Activated T-helper 17 cell treated with anti-CD3 and anti-CD28 coated beads, Interleukin-2, amount 50 U/mL, for 72 hours (primary cell): ENCODE data around the gene RPP14. TPM values are rescaled to one million over a fixed set of nuclear protein-coding genes. Genes with fewer than 3 reads are reported as not detected.
"Not testable (repeated sequence)": the region's sequence is repeated elsewhere in the genome, so short reads cannot be mapped to it uniquely, and the experiment has no call there.

Experiments used
- ATAC-seq: fragments of 150-1000 bp; cut with Tn5 transposase; replicated peaks from 2 replicates; pipeline ENCODE4 v1.10.0; 2021; ENCODE audit warnings: mild to moderate bottlenecking, moderate library complexity
- H3K27ac Mint-ChIP-seq: one replicate; pipeline ENCODE4 v1.8.0; 2022; ENCODE audit warnings: mixed read lengths
- H3K27me3 Mint-ChIP-seq: one replicate; pipeline ENCODE4 v1.8.0; 2022; ENCODE audit warnings: mixed read lengths
- H3K36me3 Mint-ChIP-seq: one replicate; pipeline ENCODE4 v1.8.0; 2022; ENCODE audit warnings: low read depth, mild to moderate bottlenecking, mixed read lengths
- H3K4me1 Mint-ChIP-seq: one replicate; pipeline ENCODE4 v1.8.0; 2022; ENCODE audit warnings: mixed read lengths
- H3K4me3 Mint-ChIP-seq: one replicate; pipeline ENCODE4 v1.8.0; 2022; ENCODE audit warnings: mild to moderate bottlenecking, mixed read lengths
- H3K9me3 Mint-ChIP-seq: one replicate; pipeline ENCODE4 v1.8.0; 2022; ENCODE audit warnings: mixed read lengths
- total RNA-seq, 2 donors: library from RNA; stranded (reverse); gene quantifications; one replicate each; pipeline ENCODE4 v1.2.3, GENCODE V29; 2022

Gene RPP14
- total RNA-seq, 2 donors from 2014 or later = 16.1 to 19.1 TPM

DNA sequence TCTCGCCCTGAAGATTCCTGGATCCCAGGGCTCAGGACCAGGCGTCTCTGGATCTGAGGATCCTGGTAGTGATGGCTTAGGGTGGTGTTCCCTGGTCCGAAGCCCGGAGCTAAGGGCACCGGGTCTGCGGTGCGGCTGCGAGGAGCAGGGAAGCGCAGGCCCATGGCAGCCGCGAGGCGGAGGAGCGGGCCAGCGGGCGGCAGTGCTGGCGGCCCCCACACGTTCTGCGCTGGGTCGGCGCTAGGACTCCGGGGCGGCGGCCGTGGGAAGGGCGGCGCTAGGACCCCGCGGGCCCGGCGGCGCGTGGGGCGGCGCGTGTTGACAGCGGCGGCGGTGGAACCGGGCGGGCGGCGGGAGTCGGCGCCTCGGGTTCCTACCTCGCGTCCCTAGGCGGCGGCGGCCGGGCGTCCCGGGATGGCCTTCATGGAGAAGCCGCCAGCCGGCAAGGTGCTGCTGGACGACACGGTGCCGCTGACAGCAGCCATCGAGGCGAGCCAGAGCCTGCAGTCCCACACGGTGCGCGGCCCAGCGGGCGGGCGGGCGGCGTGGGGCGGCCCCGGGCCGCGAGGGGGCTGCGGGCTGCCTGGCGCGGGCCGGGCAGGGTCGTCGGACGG lies 26.6 kb downstream of the RPP14 start, which contains the start of gene PXK:
Gene PXK, plus strand, starts transcription at position 318 of the 614 bp plus-strand sequence. Its CDS starts 97 bp downstream, at position 415.
- Mint-ChIP-seq H3K4me1 (peaks cover 25% of the 10 kb centered on the region), H3K27me3 (no peaks in the 10 kb centered on the region), H3K36me3 (peaks cover 18% of the 10 kb centered on the region), H3K4me3 (peak within 1 kb of the TSS; percentile 99), H3K27ac (peak within 1 kb of the TSS; percentile 96), H3K9me3 (no peaks in the 10 kb centered on the region)
- ATAC-seq = peak; percentile 85

- peaks cover 18% of the 10 kb centered on the region for H3K36me3 Mint-ChIP-seq
- H3K4me1 Mint-ChIP-seq = peaks cover 25% of the 10 kb centered on the region
Measured at GRCh38 chr3:58333206-58334012, 27.4 kb downstream of the RPP14 start.

DNA sequence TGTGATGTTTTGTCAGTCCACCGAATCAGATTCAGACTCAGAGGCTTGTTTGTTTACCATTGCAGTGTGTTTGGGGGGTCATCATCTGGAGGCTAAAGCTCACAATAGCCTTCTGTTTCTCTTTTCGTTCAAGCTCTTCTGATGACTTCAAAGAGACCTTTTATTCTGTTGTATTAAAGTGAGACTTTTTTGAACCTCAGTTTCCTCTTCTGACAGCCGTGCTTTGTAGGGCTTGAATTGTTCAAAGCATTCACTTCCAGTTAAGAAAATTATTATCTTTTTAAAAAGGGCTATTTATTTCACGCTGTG lies 27.9 kb downstream of the RPP14 start:
- peaks cover 22% of the 10 kb centered on the region for H3K36me3 Mint-ChIP-seq
- H3K4me1 Mint-ChIP-seq = peaks cover 25% of the 10 kb centered on the region
- no peak for ATAC-seq
- no peaks in the 10 kb centered on the region for H3K9me3 Mint-ChIP-seq
- peak overlapping the region; percentile 99 for H3K4me3 Mint-ChIP-seq
- peak overlapping the region; percentile 96 for H3K27ac Mint-ChIP-seq
- H3K27me3 Mint-ChIP-seq = no peaks in the 10 kb centered on the region

More at GRCh38 chr3:58333206-58334012, 27.4 kb downstream of the RPP14 start:
- no peaks in the 10 kb centered on the region for H3K9me3 Mint-ChIP-seq
- ATAC-seq = peak; percentile 50
- H3K27ac Mint-ChIP-seq = peak overlapping the region; percentile 96
- H3K27me3 Mint-ChIP-seq = no peaks in the 10 kb centered on the region
- peak overlapping the region; percentile 99 for H3K4me3 Mint-ChIP-seq

DNA sequence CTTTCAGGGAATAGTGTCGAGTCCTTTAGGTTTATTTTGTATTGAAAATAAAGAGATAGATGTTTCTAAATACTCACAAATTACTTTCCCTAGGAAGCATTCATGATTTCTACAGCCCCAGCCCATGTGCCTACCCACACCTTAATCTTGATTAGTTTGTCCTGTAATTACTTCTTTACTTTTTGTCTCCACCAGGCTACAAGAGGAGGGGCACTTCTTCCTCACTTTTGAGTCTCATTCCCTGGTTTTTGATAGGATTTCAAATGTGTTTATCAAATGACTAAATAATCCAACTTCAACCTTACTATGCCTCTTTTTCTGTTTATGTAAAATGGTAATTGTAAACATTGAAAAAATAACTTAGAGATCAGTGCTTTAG lies 28.4 kb downstream of the RPP14 start:
- Mint-ChIP-seq H3K27ac (peak overlapping the region; percentile 96), H3K9me3 (no peaks in the 10 kb centered on the region), H3K36me3 (peaks cover 27% of the 10 kb centered on the region), H3K4me3 (peak overlapping the region; percentile 99), H3K4me1 (peaks cover 25% of the 10 kb centered on the region), H3K27me3 (no peaks in the 10 kb centered on the region)
- no peak for ATAC-seq

GRCh38 chr3:58335652-58335947 lies 29.6 kb downstream of the RPP14 start:
- Mint-ChIP-seq H3K36me3 (peaks cover 31% of the 10 kb centered on the region), H3K4me3 (peak overlapping the region; percentile 99), H3K27ac (peak overlapping the region; percentile 96), H3K27me3 (no peaks in the 10 kb centered on the region), H3K9me3 (no peaks in the 10 kb centered on the region), H3K4me1 (peaks cover 25% of the 10 kb centered on the region)
- no peak for ATAC-seq

- Mint-ChIP-seq H3K4me1 (peaks cover 25% of the 10 kb centered on the region), H3K27me3 (no peaks in the 10 kb centered on the region), H3K9me3 (no peaks in the 10 kb centered on the region), H3K4me3 (no peak overlapping the region), H3K36me3 (peaks cover 38% of the 10 kb centered on the region), H3K27ac (peak overlapping the region; percentile 9)
- peak; percentile 15 for ATAC-seq
Measured at GRCh38 chr3:58336135-58336882, 30.3 kb downstream of the RPP14 start.

DNA sequence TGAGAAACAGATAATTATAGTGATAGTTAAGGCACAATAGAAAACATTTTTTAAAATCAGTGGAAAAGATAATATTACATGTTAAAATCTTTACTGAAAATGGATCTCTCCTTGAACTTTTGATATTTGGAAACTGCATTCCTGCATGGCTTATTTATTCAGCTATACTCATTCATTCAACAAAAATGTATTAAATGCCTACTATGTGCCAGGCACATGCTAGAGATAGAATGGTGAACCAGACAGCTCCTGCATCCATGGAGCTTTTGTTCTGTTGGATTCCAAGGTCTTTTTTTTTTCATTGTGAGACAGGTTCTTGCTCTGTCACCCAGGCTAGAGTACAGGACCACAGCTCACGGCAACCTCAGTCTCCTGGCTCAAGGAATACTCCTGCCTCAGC lies 31.1 kb downstream of the RPP14 start:
- Mint-ChIP-seq H3K9me3 (no peaks in the 10 kb centered on the region), H3K4me1 (peaks cover 20% of the 10 kb centered on the region), H3K27ac (no peak overlapping the region), H3K36me3 (peaks cover 43% of the 10 kb centered on the region), H3K4me3 (no peak overlapping the region), H3K27me3 (no peaks in the 10 kb centered on the region)
- no peak for ATAC-seq

DNA sequence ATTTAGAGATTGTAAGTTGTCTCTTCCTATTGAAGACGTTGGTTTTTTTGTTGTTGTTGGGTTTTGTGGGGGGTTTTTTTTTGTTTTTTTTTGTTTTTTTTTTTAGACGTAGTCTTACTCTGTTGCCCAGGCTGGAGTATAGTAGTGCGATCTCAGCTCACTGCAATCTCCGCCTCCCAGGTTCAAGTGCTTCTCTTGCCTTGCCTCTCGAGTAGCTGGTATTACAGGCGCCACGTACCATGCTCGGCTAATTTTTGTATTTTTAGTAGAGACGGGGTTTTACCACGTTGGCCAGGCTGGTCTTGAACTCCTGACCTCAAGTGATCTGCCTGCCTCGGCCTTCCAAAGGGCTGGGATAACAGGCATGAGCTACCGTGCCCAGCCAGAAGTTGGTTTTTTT lies 33.1 kb downstream of the RPP14 start:
- H3K4me1 Mint-ChIP-seq = peaks cover 20% of the 10 kb centered on the region
- ATAC-seq, H3K9me3 Mint-ChIP-seq, H3K27ac Mint-ChIP-seq, H3K4me3 Mint-ChIP-seq, H3K27me3 Mint-ChIP-seq: not testable (repeated sequence)
- H3K36me3 Mint-ChIP-seq = peaks cover 63% of the 10 kb centered on the region

DNA sequence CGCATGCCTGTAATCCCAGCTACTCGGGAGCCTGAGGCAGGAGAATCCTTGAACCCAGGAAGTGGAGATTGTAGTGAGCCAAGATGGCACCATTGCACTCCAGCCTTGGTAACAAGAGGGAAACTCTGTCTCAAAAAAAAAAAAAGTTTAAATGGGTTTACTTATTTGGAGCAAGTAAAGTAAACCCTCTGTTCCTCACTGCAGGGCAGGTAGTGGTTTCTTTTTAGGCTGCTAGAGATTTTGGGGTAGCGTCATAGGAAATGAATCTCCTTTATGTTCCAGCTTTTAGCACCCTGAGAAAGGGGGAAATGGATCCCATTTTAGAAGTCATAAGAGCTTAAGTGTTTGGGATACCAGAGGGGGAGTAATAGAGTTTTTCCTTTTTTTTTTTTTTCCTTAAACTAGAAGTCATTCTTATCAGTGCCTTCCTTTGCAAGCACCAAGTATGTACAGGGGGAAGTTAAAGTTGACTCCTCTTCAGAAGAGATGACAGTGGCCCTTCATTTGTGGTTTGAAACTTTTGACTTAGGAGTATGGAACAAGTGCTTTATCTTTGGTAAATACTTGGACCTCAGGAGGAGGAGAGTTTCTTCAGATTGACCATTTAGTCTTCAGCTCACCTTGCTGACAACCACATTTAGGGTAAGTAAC lies 34.7 kb downstream of the RPP14 start:
- H3K27ac Mint-ChIP-seq = no peak overlapping the region

DNA sequence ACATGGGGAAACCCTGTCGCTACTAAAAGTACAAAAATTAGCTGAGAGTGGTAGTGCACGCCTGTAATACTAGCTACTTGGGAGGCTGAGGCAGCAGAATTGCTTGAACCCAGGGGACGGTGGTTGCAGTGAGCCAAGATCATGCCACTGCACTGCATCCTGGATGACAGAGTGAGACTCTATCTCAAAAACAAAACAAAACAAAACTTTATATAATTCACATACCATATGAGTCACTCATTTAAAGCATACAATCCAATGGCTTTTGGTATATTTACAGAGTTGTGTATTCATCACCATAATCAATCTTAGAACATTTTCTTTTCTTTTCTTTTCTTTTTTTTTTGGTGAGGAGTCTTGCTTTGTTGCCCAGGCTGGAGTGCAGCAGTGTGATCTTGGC lies 35.3 kb downstream of the RPP14 start:
- Mint-ChIP-seq H3K36me3 (peaks cover 52% of the 10 kb centered on the region), H3K27me3 (no peaks in the 10 kb centered on the region), H3K4me1 (peaks cover 7% of the 10 kb centered on the region), H3K9me3 (no peaks in the 10 kb centered on the region), H3K27ac (no peak overlapping the region), H3K4me3 (no peak overlapping the region)
- no peak for ATAC-seq

More for the DNA sequence above, 34.7 kb downstream of the RPP14 start:
- ATAC-seq = no peak
- Mint-ChIP-seq H3K4me1 (peaks cover 8% of the 10 kb centered on the region), H3K4me3 (no peak overlapping the region), H3K27me3 (no peaks in the 10 kb centered on the region), H3K9me3 (no peaks in the 10 kb centered on the region), H3K36me3 (peaks cover 56% of the 10 kb centered on the region)

DNA sequence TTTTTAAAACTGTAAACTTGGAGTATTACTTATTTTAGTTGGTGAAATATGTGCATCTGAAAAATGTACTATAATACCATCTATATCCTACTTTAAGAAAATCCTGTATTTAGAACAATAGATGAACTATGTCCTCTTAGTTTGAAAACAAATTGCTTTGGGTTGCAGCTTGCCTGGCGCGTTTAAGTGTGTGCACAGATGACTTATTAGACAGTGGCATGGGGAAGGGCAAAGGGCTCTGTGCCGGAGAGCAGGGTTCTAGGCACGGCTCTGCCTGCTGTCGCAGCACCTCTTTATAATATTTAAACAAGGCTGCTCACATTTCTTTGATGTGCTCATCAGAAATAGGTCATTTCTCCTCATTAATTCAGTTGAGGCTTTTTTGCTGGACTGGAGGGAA lies 36.6 kb downstream of the RPP14 start:
- peaks cover 44% of the 10 kb centered on the region for H3K36me3 Mint-ChIP-seq
- peaks cover 6% of the 10 kb centered on the region for H3K4me1 Mint-ChIP-seq
- H3K27ac Mint-ChIP-seq = no peak overlapping the region
- H3K9me3 Mint-ChIP-seq = no peaks in the 10 kb centered on the region
- H3K4me3 Mint-ChIP-seq = no peak overlapping the region
- no peaks in the 10 kb centered on the region for H3K27me3 Mint-ChIP-seq
- no peak for ATAC-seq

DNA sequence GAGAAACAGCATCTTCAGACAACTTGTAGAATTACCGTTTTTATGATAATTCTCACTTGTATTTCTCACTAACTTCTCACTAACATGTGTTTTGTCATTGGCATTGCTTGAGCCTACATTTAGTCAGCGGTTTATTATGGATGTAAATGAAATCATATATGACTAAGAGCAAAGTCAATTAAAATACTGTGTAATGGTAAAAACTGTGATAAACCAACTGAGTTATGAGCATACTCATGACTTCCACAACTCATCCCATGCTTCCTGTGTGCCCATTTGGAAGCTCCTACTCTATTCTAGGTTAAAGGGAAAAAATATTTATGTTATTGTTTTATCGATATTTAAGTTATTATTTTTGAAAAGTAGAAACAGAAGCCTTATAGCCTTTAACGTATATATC lies 39.4 kb downstream of the RPP14 start:
- no peak for ATAC-seq
- Mint-ChIP-seq H3K9me3 (no peaks in the 10 kb centered on the region), H3K4me1 (peaks cover 17% of the 10 kb centered on the region), H3K27me3 (no peaks in the 10 kb centered on the region), H3K36me3 (peaks cover 33% of the 10 kb centered on the region), H3K27ac (peak overlapping the region; percentile 26), H3K4me3 (no peak overlapping the region)

DNA sequence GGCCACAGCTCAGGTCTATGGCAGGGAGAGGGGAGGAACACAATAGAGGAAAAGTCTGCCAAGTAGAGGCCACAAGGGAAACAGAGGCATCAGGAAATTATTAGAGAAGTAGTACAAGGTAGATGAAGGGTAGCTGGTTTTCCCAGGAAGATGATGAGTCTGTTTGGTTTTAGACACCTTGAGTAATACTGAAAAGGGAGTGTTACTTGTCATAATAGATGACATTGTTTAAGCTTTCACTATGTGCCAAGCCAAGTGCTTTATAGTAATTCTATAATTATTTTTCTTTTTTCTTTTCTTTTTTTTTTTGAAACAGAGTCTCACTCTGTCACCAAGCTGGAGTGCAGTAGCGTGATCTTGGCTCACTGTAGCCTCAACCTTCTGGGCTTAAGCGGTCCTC lies 40.3 kb downstream of the RPP14 start:
- H3K9me3 Mint-ChIP-seq = no peaks in the 10 kb centered on the region
- H3K36me3 Mint-ChIP-seq = peaks cover 30% of the 10 kb centered on the region
- no peaks in the 10 kb centered on the region for H3K27me3 Mint-ChIP-seq
- H3K4me1 Mint-ChIP-seq = peaks cover 22% of the 10 kb centered on the region
- peak overlapping the region; percentile 11 for H3K4me3 Mint-ChIP-seq
- H3K27ac Mint-ChIP-seq = peak overlapping the region; percentile 26
- peak; percentile 87 for ATAC-seq

- H3K27ac Mint-ChIP-seq = no peak overlapping the region
- H3K36me3 Mint-ChIP-seq = peaks cover 26% of the 10 kb centered on the region
Measured at GRCh38 chr3:58347984-58348383, 41.9 kb downstream of the RPP14 start.

More at GRCh38 chr3:58347984-58348383, 41.9 kb downstream of the RPP14 start:
- H3K27me3 Mint-ChIP-seq = no peaks in the 10 kb centered on the region
- H3K4me1 Mint-ChIP-seq = peaks cover 27% of the 10 kb centered on the region
- ATAC-seq = no peak
- H3K9me3 Mint-ChIP-seq = no peaks in the 10 kb centered on the region
- no peak overlapping the region for H3K4me3 Mint-ChIP-seq
